Stimulated activated CD4-positive, alpha-beta T cell treated with anti-CD3 and anti-CD28 coated beads, Interleukin-1b, Interleukin-23, amount 100 ng/mL, for 24 hours (primary cell): Measurements from ENCODE around the gene MAPKBP1.
A peak's percentile ranks its signal among the peaks of the same experiment; 100 is the strongest.

Experiments used
- DNase-seq, 4 experiments: peaks; one replicate each; pipeline ENCODE4 v3.0.0-alpha.2; 2020; ENCODE audit warnings: low read depth in 4 of 4, low spot score in 1 of 4

MAPKBP1 gene

DNA sequence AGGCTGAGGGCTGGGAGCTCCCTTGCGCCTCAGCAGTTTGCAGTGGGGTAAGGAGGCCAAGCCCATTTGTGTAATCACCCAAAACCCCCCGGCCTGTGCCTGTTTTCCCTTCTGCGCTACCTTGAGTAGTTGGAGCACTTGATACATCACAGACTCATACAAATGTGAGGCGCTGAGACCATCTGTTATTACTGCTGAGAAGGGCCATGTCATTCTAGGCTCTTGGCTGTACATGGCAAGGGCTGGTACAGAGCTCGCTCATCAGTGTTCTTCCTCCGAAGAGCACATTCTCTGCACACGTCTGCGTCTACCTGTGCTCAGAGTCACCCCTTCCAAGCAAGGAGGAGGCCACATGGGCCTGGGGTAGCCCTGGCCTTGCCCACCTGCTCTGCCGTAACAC, 73.7 kb downstream of the MAPKBP1 start:
- DNase-seq, result no peak

GRCh38 chr15:41848631-41849030, 74.3 kb downstream of the MAPKBP1 start:
- DNase-seq, result peak in 1 of 4 experiments; percentile 28

- DNase-seq, result no peak
Measured at GRCh38 chr15:41849204-41849603, 74.9 kb downstream of the MAPKBP1 start.

GRCh38 chr15:41849861-41850260, 75.6 kb downstream of the MAPKBP1 start:
- DNase-seq, result no peak

- no peak for DNase-seq
Measured at GRCh38 chr15:41850482-41851166, 76.3 kb downstream of the MAPKBP1 start.

DNA sequence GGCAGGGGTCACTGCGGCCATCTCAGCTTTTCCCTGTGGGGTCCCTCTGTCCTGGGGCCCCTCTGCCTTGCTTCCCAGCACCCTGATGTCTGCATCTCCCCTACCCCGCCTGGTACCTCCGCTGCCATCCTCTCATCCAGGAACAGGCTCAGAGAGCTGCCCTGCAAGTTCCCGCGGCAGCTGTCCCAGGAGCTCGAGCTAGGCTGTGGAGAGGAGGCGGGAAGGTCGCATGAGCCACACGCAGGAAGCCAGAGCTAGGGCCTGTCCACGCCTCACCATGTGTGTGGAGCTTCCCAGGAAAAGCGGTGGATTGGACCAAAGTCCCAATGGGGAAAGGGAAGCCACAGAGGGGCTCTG, 76.9 kb downstream of the MAPKBP1 start:
- DNase-seq, result no peak

DNA sequence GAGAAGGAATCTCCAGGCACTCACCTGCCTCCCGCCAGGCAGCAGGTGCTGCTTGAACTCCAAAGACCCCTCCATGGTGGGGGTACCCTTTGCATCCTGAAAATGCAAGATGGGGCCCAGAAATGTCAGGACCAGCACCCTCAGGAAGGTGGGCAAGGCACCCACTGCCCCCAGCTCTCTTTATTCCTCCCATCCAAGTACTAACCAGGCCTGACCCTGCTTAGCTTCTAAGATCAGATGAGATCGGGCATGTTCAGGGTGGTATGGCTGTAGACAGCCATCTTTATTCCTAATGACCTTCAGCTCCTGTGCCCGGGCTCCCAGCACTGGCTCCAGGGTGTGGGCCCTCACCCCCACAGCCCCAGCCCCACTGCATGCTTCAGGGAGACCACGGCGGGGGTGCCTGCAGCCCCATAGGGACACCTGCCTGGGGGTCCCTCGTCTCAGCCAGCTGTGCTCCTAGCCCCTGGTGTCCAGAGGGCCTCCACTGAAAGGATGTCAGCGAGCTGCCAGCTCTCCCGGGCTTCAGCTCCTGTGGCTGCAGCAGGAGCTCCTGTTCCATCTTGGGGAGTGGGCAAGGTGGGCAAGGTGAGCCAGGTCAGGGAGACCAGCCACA, 77.6 kb downstream of the MAPKBP1 start:
- no peak for DNase-seq

DNA sequence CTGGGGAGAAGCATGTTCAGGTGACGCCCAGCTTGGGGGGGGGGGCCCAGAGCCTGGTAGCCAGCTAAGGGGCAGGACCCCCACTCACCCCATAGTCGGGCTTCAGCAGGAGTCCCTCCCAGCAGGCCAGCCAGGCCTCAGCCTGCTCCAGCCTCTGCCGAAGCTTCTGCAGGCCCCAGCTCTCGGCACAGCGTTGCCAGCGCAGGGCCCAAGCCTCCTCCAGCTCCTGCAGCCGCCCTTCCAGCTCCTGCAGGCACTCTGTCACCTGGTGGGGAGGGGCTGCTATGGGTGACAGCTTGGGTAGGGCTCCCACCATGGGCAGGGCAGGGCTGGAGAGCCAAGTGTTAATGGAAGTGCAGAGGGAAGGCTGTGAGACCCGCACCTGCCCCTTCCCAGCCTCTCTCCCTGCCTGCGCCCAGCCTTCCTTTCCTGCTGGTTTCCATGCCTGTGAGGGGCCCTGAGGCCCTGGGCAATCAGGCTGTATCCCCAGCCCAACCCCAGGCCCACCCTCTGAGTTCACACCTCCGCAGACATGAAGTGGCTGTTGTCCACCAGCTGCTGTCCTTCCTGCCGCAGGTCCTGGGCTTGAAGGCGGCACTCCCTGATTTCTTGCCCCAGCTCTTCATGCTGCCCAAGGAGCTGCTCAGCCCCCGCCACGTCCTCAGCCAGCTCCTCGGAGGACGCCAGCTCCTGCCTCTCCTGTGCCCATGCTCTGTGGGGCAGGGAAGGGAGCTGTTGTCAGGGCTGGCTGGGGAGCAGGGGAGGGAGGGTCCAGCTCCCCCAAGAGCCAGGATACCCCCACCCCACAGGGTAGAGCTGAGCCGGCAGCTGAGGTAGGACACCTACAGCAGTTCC, 78.7 kb downstream of the MAPKBP1 start:
- DNase-seq, result no peak

- no peak for DNase-seq
Measured at GRCh38 chr15:41853831-41854230, 79.5 kb downstream of the MAPKBP1 start.

DNA sequence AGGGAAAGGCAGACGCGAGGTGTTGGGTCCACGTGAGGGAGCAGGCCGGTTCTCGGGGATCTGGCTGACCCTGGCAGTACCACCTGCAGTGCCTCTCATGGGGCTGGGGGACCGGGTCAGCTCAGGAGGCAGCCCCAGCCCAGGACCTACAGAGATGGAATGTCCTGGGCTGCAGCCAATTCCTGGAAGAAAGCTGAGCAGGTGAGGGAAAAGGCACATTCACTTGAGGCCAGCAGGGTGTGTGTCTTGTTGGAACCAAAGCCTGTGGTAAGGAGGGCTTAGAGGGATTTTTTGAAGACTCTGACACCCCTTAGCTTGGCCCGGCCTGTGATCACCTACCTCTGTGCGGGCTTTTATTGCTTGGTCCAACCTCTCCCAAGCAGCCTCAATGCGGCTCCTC, 80.2 kb downstream of the MAPKBP1 start:
- DNase-seq, result no peak

DNA sequence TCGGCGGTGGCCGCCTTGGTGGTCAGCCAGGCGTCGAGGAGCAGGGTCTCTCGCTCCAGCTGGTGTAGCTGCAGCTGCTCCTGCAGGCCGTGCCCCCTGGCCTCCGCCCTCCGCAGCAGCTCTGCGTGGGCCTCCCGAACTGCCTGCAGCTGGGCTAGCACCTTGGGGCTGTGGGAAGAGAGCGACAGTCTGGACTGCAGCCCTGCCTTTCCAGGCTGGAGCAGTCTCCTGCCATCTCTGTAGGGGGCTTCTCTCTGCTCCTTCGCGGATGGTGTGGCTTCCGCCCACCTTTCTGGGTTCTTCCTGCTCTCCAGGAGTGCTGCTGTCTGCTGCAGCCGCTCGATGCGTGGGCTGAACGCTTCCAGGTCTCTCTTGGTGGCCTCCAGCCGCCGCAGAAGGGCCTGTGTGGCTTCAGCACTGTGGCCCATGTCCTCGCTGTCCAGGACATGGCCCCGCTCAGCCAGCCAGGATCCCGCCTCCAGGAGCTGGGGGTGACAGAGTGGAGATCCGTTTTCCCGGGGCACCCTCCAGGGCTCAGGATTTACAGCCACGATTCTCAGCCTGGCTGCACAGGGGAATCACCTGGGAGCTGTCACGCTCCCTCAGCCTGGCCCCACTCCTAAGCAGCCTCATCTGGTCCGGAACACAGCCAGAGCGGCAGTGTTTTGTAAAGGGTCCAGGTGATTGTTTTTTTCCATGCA, 81.1 kb downstream of the MAPKBP1 start:
- DNase-seq, result no peak

DNA sequence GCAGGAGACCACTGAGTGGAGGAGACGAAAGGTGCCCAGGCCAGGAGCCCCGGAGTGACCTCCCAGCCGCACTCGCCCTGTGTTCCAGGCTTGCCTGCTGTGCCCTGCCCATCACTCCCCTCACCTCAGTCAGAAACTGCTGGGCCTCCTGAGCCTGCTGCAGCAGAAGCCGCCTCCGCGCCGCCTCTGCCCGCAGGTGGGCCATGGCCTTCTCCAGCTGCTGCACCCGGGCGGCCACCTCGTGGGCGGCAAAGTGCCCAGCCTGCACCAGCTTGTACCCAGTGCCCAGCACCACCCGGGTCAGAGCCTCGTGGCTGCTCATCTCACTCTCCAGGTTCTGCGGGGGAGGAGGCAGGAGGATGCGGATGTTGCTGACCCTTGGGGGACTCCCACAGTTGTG, 82.0 kb downstream of the MAPKBP1 start:
- DNase-seq, result no peak

DNA sequence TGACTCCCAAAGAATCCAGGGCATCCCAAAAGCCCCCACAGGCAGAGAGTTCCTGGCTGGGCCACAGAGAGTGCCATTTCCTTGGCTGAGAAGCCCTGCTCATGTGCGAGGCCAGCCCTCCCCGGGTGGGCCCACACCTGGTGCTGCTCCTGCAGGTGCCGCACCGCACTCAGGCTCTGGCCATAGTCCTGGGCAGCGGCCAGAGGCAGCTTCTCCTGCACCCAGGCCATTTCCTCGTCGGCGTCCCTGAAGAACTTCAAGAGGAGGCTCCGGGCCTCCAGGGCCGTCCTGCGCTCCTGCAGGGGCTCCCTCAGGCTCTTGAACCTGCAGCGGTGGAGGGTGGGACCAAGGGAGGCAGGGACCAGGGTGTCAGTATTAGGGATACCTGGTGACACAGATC, 82.4 kb downstream of the MAPKBP1 start:
- DNase-seq, result no peak

DNA sequence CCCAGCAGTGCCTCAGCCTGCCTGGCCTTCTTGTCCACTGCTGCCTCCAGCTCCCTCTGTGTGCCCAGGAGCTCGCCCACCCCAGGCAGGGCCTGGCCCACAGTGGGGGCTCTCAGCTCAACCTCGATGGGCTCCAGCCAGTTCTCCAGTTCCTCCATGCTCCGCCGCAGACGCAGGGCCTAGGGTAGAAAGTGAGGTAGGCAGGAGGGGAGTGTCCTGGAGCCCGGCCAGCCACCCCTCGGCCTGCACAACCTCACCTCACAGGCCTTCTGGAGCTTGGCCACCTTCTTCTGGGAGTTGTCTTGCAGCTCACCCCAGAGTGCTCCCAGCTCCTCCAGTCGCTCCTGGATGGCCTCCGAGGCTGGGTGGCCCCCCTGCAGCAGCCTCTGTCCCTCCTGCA, 83.0 kb downstream of the MAPKBP1 start:
- no peak for DNase-seq

DNA sequence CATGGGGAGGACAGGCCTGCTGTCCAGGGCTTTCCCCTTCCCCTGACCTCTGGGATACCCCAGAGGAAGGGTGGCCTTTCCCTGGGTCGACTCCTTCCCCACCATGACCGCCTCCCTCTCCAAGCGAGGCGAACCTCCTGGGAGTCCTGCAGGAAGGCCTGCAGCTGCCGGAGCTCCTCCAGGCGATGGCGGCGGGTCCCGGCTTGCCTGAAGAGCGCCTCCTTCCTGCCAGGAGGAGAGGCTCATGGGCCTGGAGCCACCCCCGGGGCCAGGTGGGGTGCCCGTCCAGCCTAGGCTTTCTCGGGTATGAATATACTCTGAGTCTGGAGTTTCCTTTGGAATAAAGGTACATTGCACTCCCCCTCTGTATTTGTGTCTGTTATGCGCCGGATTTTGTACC, 84.5 kb downstream of the MAPKBP1 start:
- DNase-seq, result no peak

- DNase-seq, result no peak
Measured at GRCh38 chr15:41860049-41860828, 86.0 kb downstream of the MAPKBP1 start.

- DNase-seq, result no peak
Measured at GRCh38 chr15:41861736-41862356, 87.6 kb downstream of the MAPKBP1 start.

GRCh38 chr15:41862515-41863116, 88.3 kb downstream of the MAPKBP1 start:
- DNase-seq, result no peak

DNA sequence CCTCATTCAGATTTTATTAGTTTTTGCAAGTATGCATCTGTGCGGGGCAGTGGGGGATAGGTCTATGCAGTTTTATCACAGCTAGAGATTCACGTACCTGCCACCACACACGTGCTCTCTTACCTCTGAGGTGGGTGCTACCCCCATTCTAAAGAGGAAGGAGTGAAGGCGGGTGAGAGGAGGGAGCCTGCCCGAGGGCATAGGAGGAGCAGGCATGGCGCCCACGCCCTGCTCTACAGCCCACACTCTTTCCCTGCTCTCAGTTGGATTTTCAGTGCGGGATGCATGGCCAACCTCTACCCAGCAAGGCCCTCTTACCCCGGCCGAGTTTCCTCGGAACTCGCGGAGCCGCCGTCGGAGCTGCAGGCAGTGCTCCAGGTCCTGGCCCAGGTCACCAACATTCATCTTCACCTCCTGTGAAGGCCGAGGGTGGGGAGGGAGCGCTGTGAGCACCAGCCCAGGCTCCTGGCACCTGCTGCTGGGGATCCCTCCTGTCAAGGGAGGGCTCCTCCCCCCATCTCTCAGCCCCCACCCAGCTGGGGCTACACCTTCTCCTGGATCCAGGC, 91.3 kb downstream of the MAPKBP1 start:
- DNase-seq, result no peak

DNA sequence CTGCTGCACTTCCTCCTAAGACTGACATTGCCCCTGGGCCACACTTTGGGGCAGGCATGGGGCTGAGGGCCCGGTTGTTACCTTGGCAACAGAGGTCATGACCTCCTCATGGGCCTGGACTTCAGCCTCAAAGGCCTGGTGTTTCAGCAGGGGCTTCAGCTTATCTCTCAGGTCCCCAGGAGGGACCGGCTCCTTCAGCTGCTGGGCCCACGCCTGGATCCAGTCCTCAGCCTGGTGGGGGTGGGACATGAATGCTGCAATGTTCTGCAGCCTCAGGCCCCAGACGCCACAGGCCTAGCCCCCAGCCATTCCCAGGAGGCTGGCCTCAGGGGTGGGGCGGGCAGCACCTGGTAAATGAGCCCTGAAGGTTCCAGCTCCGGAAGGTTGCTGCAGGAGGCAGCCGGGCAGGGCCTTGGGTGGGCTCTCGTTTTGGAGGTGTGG, 92.0 kb downstream of the MAPKBP1 start:
- no peak for DNase-seq
